HEK293T (cell line): Measurements from ENCODE around the gene IP6K2.
"Not testable (repeated sequence)": the region's sequence is repeated elsewhere in the genome, so short reads cannot be mapped to it uniquely, and the experiment has no call there.

Experiments used
- ELF4 ChIP-seq: fragments of 450-650 bp; IDR thresholded peaks from 2 replicates; pipeline ENCODE4 v1.6.1; 2017; ENCODE audit warnings: antibody characterized with exemption
- NFRKB ChIP-seq: fragments of 450-650 bp; IDR thresholded peaks from 2 replicates; pipeline ENCODE4 v1.6.1; 2016; ENCODE audit warnings: mild to moderate bottlenecking, moderate library complexity
- SP1 ChIP-seq: fragments of 450-650 bp; IDR thresholded peaks from 2 replicates; pipeline ENCODE4 v1.6.1; 2017
- SUZ12 ChIP-seq: fragments of 450-650 bp; IDR thresholded peaks from 2 replicates; pipeline ENCODE4 v1.6.1; 2016; ENCODE audit warnings: mild to moderate bottlenecking

- TF ChIP-seq SP1, SUZ12, ELF4, NFRKB: not testable (repeated sequence)
Observed at GRCh38 chr3:48723293-48723692, 6.3 kb upstream of the IP6K2 start.
